Body of pancreas (tissue), 4 donors: ENCODE measurements around the gene LDAH.

Experiments
- CTCF ChIP-seq, 7 experiments: fragments of 450-650 bp in 4 of 7; fragments of 200-600 bp in 3 of 7; sonication (generic) in 3 of 7; IDR thresholded peaks; one replicate each; pipeline ENCODE4 v1.5.1; 2016 to 2019; ENCODE audit warnings: antibody characterized with exemption in 7 of 7
- POLR2A ChIP-seq, 3 donors: fragments of 450-650 bp; IDR thresholded peaks; one replicate each; pipeline ENCODE4 v1.6.1; 2016; ENCODE audit warnings: antibody characterized with exemption in 3 of 3, mild to moderate bottlenecking in 2 of 3

GRCh38 chr2:20666005-20666303, 156.9 kb downstream of the LDAH start:
- TF ChIP-seq CTCF (IDR thresholded peaks at IDR 0.05) (no peak), POLR2A (IDR thresholded peaks at IDR 0.05) (no peak)
